ENCODE measurements around the gene C22orf15.

GRCh38 chr22:23750714-23751440, 11.9 kb upstream of the C22orf15 start, which contains the start of gene ZNF70:
- TF ChIP-seq EZH2phosphoT487 (IDR thresholded peaks at IDR 0.05; ENCODE audit: low read depth, severe bottlenecking, unreplicated experiment) (no peak), CTCF (IDR thresholded peaks at IDR 0.05; ENCODE audit: poor library complexity) (peak; percentile 29), EZH2 (IDR thresholded peaks at IDR 0.05; ENCODE audit: borderline replicate concordance) (no peak)

Measured in hepatocyte (in vitro differentiated cells).